GM23338 (cell line): ENCODE results near the gene PDE6A. TPM values are rescaled to one million over a fixed set of nuclear protein-coding genes. Genes with fewer than 3 reads are reported as not detected.
A peak's percentile ranks its signal among the peaks of the same experiment; 100 is the strongest.

Experiments used
- ATAC-seq: fragments of 200-7000 bp; cut with Tn5 transposase; 3 replicates; pipeline ENCODE4 v1.9.1; 2020
- DNase-seq: peaks from one replicate; pipeline ENCODE4 v3.0.0-alpha.2; 2015; ENCODE audit warnings: low spot score
- H2AFZ ChIP-seq: fragments of 200-600 bp; sonication (generic); 2 replicates; pipeline ENCODE4 v1.8.0; 2016; ENCODE audit warnings: antibody characterized with exemption, mild to moderate bottlenecking, moderate library complexity
- H3F3A ChIP-seq: fragments of 200-600 bp; sonication (generic); replicated peaks from 2 replicates; pipeline ENCODE4 v1.8.0; 2017; ENCODE audit warnings: antibody characterized with exemption, mixed run types, low read depth
- H3K27ac ChIP-seq: fragments of 200-600 bp; sonication (generic); 2 replicates; pipeline ENCODE4 v1.6.1; 2016; ENCODE audit warnings: low read depth
- H3K27me3 ChIP-seq: fragments of 200-600 bp; sonication (generic); 2 replicates; pipeline ENCODE4 v1.8.0; 2016; ENCODE audit warnings: mild to moderate bottlenecking, mixed run types, moderate library complexity; ENCODE audit not compliant: insufficient read depth
- H3K36me3 ChIP-seq: fragments of 200-600 bp; sonication (generic); 2 replicates; pipeline ENCODE4 v1.8.0; 2016; ENCODE audit warnings: mild to moderate bottlenecking; ENCODE audit not compliant: insufficient read depth
- H3K4me1 ChIP-seq: fragments of 200-600 bp; sonication (generic); 2 replicates; pipeline ENCODE4 v1.8.0; 2016; ENCODE audit warnings: mild to moderate bottlenecking, moderate library complexity; ENCODE audit not compliant: insufficient read depth
- H3K4me2 ChIP-seq: fragments of 200-600 bp; sonication (generic); 2 replicates; pipeline ENCODE4 v1.7.1; 2017; ENCODE audit warnings: mixed run types
- H3K4me3 ChIP-seq: fragments of 200-600 bp; sonication (generic); 2 replicates; pipeline ENCODE4 v1.6.1; 2016; ENCODE audit warnings: mixed run types
- H3K79me2 ChIP-seq: fragments of 200-600 bp; sonication (generic); replicated peaks from 2 replicates; pipeline ENCODE4 v1.8.0; 2017; ENCODE audit warnings: mild to moderate bottlenecking; ENCODE audit not compliant: insufficient read depth
- H3K9me2 ChIP-seq: fragments of 200-600 bp; sonication (generic); 2 replicates; pipeline ENCODE4 v1.8.0; 2017; ENCODE audit not compliant: insufficient read depth
- H4K20me1 ChIP-seq: fragments of 200-600 bp; sonication (generic); replicated peaks from 2 replicates; pipeline ENCODE4 v1.8.0; 2017; ENCODE audit warnings: mild to moderate bottlenecking; ENCODE audit not compliant: insufficient read depth
- H3K27ac Mint-ChIP-seq: 2 replicates; pipeline ENCODE4 v1.8.0; 2020; ENCODE audit warnings: inconsistent platforms, mild to moderate bottlenecking, moderate library complexity, mixed read lengths
- H3K27me3 Mint-ChIP-seq: 3 replicates; pipeline ENCODE4 v1.8.0; 2022; ENCODE audit warnings: low read depth, mild to moderate bottlenecking, moderate library complexity, mixed read lengths, inconsistent platforms; ENCODE audit not compliant: insufficient read depth, poor library complexity
- H3K36me3 Mint-ChIP-seq: 3 replicates; pipeline ENCODE4 v1.8.0; 2021; ENCODE audit warnings: low read depth, mild to moderate bottlenecking, inconsistent platforms, moderate library complexity, mixed read lengths
- H3K4me1 Mint-ChIP-seq: 3 replicates; pipeline ENCODE4 v1.8.0; 2020; ENCODE audit warnings: mild to moderate bottlenecking, inconsistent platforms, mixed read lengths
- H3K4me3 Mint-ChIP-seq: 3 replicates; pipeline ENCODE4 v1.8.0; 2021; ENCODE audit warnings: moderate library complexity, mild to moderate bottlenecking, inconsistent platforms, mixed read lengths
- H3K9me3 Mint-ChIP-seq: 3 replicates; pipeline ENCODE4 v1.8.0; 2020; ENCODE audit warnings: moderate library complexity, mild to moderate bottlenecking, inconsistent platforms, mixed read lengths
- ZNF114 ChIP-seq: fragments of 250-450 bp; sonication (Bioruptor Pico); IDR thresholded peaks from 2 replicates; pipeline ENCODE4 v1.5.0; 2020; ENCODE audit warnings: mild to moderate bottlenecking, moderate library complexity
- polyA plus RNA-seq: library from polyadenylated mRNA; unstranded; fragments of >200 nt; fragmentation: Nextera tagmentation; extraction: Ambion mirVana; gene quantifications from 2 replicates; pipeline ENCODE4 v1.2.1, GENCODE V29; 2016
- total RNA-seq: library from RNA; depleted of rRNA; stranded (reverse); fragments of >200 nt; shearing (Covaris generic); gene quantifications from 2 replicates; pipeline ENCODE4 v1.2.3, GENCODE V29; 2014
- TF ChIP-seq, protein P1 (sequence below): fragments of 250-450 bp; sonication (Bioruptor Pico); IDR thresholded peaks from 2 replicates; pipeline ENCODE4 v1.5.0; 2020; ENCODE audit warnings: mild to moderate bottlenecking, moderate library complexity

PDE6A gene
- total and polyA plus RNA-seq, 2 experiments from 2014 or later: 0.08 TPM; not detected in 1

DNA sequence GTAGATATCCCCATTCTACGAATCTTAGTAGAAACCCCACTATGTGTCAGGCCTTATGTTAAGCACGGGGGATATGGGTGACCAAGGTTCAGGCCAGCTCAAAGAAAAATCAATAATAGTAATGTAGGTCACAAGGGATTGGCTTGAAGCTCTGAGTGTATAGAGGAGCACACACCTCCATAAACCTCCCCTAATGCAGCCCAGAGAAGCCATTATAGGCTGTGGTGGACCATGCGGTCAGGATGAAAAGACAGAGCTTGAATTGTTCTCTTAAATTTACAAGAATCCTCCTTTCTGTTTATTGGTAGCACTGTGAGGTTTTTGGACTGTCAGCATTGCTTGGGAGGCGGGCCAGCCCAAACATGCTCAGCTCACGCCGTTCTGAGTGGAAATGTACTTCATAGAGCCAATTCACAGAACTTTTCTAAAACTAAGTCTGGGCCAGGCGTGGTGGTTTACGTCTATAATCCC, 9.1 kb downstream of the PDE6A start:
- Histone ChIP-seq H3K4me1 (0 out of 2 replicates have a peak, but pooled peaks cover 5% of the 10 kb centered on the region), H3K79me2 (no peaks in the 10 kb centered on the region), H3K27me3 (no peaks in the 10 kb centered on the region), H3K27ac (no peak overlapping the region), H3K4me3 (no peak overlapping the region), H4K20me1 (no peaks in the 10 kb centered on the region), H3F3A (no peaks in the 10 kb centered on the region), H3K4me2 (no peak overlapping the region), H2AFZ (peak overlapping the region; percentile 32; the same call in 1 of the 2 replicates), H3K9me2 (no peaks in the 10 kb centered on the region), H3K36me3 (no peaks in the 10 kb centered on the region)
- peaks cover 9% of the 10 kb centered on the region; the same call in 2 of the 3 replicates for H3K4me1 Mint-ChIP-seq
- H3K4me3 Mint-ChIP-seq: no peak overlapping the region
- no peak overlapping the region for H3K27ac Mint-ChIP-seq
- ATAC-seq: no peak
- no peaks in the 10 kb centered on the region for H3K36me3 Mint-ChIP-seq
- DNase-seq: no peak
- peaks cover 5% of the 10 kb centered on the region for H3K27me3 Mint-ChIP-seq
- TF ChIP-seq, protein P1, sequence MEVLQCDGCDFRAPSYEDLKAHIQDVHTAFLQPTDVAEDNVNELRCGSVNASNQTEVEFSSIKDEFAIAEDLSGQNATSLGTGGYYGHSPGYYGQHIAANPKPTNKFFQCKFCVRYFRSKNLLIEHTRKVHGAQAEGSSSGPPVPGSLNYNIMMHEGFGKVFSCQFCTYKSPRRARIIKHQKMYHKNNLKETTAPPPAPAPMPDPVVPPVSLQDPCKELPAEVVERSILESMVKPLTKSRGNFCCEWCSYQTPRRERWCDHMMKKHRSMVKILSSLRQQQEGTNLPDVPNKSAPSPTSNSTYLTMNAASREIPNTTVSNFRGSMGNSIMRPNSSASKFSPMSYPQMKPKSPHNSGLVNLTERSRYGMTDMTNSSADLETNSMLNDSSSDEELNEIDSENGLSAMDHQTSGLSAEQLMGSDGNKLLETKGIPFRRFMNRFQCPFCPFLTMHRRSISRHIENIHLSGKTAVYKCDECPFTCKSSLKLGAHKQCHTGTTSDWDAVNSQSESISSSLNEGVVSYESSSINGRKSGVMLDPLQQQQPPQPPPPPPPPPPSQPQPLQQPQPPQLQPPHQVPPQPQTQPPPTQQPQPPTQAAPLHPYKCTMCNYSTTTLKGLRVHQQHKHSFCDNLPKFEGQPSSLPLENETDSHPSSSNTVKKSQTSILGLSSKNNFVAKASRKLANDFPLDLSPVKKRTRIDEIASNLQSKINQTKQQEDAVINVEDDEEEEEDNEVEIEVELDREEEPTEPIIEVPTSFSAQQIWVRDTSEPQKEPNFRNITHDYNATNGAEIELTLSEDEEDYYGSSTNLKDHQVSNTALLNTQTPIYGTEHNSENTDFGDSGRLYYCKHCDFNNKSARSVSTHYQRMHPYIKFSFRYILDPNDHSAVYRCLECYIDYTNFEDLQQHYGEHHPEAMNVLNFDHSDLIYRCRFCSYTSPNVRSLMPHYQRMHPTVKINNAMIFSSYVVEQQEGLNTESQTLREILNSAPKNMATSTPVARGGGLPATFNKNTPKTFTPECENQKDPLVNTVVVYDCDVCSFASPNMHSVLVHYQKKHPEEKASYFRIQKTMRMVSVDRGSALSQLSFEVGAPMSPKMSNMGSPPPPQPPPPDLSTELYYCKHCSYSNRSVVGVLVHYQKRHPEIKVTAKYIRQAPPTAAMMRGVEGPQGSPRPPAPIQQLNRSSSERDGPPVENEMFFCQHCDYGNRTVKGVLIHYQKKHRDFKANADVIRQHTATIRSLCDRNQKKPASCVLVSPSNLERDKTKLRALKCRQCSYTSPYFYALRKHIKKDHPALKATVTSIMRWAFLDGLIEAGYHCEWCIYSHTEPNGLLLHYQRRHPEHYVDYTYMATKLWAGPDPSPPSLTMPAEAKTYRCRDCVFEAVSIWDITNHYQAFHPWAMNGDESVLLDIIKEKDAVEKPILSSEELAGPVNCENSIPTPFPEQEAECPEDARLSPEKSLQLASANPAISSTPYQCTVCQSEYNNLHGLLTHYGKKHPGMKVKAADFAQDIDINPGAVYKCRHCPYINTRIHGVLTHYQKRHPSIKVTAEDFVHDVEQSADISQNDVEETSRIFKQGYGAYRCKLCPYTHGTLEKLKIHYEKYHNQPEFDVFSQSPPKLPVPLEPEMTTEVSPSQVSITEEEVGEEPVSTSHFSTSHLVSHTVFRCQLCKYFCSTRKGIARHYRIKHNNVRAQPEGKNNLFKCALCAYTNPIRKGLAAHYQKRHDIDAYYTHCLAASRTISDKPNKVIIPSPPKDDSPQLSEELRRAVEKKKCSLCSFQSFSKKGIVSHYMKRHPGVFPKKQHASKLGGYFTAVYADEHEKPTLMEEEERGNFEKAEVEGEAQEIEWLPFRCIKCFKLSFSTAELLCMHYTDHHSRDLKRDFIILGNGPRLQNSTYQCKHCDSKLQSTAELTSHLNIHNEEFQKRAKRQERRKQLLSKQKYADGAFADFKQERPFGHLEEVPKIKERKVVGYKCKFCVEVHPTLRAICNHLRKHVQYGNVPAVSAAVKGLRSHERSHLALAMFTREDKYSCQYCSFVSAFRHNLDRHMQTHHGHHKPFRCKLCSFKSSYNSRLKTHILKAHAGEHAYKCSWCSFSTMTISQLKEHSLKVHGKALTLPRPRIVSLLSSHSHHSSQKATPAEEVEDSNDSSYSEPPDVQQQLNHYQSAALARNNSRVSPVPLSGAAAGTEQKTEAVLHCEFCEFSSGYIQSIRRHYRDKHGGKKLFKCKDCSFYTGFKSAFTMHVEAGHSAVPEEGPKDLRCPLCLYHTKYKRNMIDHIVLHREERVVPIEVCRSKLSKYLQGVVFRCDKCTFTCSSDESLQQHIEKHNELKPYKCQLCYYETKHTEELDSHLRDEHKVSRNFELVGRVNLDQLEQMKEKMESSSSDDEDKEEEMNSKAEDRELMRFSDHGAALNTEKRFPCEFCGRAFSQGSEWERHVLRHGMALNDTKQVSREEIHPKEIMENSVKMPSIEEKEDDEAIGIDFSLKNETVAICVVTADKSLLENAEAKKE (CRISPR knock-in tag): no peak
- TF ChIP-seq ZNF114: no peak
- H3K9me3 Mint-ChIP-seq: no peaks in the 10 kb centered on the region

DNA sequence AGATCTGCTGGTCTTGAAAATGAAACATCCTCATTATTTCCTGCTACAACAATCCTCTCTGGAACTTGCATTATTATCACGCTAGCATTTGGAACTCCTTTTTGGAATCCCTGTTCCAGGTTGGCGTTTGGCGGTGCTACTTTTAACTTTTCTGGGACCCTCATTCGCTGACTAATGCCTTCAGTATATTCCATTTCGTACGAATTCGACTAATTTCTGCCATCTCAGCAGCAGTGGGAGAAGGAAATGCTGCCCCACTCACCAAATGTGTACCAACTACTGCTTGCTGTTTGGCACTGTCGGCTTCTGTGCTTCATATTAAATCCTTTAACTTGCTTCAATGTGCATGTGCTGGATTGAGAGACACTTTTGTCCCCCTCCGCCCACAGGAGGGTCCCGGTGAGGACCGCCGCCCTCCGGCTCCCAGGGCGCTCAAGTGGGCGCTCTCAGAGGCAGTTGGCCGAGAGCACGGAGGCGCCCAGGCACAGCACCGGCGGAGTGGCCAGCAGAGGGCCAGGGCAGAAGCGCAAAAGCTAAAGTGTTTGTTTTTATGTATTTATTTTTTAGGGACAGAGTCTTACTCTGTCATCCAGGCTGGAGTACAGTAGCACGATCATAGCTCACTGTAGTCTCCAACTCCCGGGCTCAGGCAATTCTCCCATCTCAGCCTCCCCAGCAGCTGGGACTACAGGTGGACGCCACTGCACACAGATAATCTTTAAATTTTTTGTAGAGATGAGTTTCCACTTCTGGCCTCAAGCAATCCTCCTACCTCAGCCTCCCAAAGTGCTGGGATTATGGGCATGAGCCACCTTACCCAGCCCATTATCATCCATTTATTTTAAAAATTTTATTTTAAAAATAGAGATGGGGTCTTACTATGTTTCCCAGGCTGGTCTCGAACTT, 11.9 kb downstream of the PDE6A start:
- Mint-ChIP-seq H3K36me3 (no peaks in the 10 kb centered on the region), H3K27me3 (peaks cover 3% of the 10 kb centered on the region), H3K4me1 (no peaks in the 10 kb centered on the region), H3K4me3 (no peak overlapping the region), H3K27ac (no peak overlapping the region), H3K9me3 (no peaks in the 10 kb centered on the region)
- ATAC-seq (peak; percentile 100), DNase-seq (peak; percentile 72)
- Histone ChIP-seq H4K20me1 (no peaks in the 10 kb centered on the region), H2AFZ (peak overlapping the region; percentile 98), H3K36me3 (no peaks in the 10 kb centered on the region), H3K79me2 (no peaks in the 10 kb centered on the region), H3K4me1 (no peaks in the 10 kb centered on the region), H3K4me3 (no peak overlapping the region; the same call in 1 of the 2 replicates), H3F3A (no peaks in the 10 kb centered on the region), H3K27ac (no peak overlapping the region), H3K27me3 (no peaks in the 10 kb centered on the region), H3K9me2 (no peaks in the 10 kb centered on the region), H3K4me2 (0 out of 2 replicates have a peak overlapping the region, but pooled peaks have one; percentile 38)
- TF ChIP-seq, protein P1 (CRISPR knock-in tag): no peak
